ENCODE data around the gene NLGN2. TPM values are rescaled to one million over a fixed set of nuclear protein-coding genes. Genes with fewer than 3 reads are reported as not detected.
A peak's percentile ranks its signal among the peaks of the same experiment; 100 is the strongest.

The NLGN2 gene
- total RNA-seq, 2 experiments from 2014 or later = 0.06 to 1.2 TPM

- CTCF ChIA-PET (ENCODE audit: unreplicated experiment) = interaction anchor here (0.9 kb wide), 1 partner anchor 11 kb away, joined by 3 read pairs; the partner anchor contains the start of gene TMEM256
- POLR2A ChIA-PET = no interaction called here
- intact Hi-C loops (cut with micrococcal nuclease; ENCODE audit: unreplicated experiment) = no loop called here
- Histone ChIP-seq H3K9me3 (ENCODE audit: low read length) (no peaks in the 10 kb centered on the region), H3K4me2 (ENCODE audit: low read length) (no peak overlapping the region), H4K20me1 (ENCODE audit: insufficient read depth, low read length) (no peaks in the 10 kb centered on the region), H3K27ac (ENCODE audit: low read depth, low read length, poor library complexity, severe bottlenecking) (no peak overlapping the region), H3K36me3 (ENCODE audit: insufficient read depth, low read length) (no peaks in the 10 kb centered on the region), H3K9me2 (ENCODE audit: insufficient read depth, low read length) (no peaks in the 10 kb centered on the region), H3K79me2 (ENCODE audit: insufficient read depth, low read depth, low read length) (no peaks in the 10 kb centered on the region), H3K4me3 (ENCODE audit: low read depth, low read length, poor library complexity, severe bottlenecking) (no peak overlapping the region), H2AFZ (ENCODE audit: low read length) (no peak overlapping the region), H3K4me1 (ENCODE audit: insufficient read depth, low read length, poor library complexity, severe bottlenecking) (no peaks in the 10 kb centered on the region)
- TF ChIP-seq EZH2phosphoT487 (IDR thresholded peaks at IDR 0.05; ENCODE audit: borderline replicate concordance, low read depth, low read length) = no peak
- no peak for TF ChIP-seq CTCF (conservative IDR thresholded peaks at IDR 0.05; ENCODE audit: low read length)
- no peak for DNase-seq (ENCODE audit: low spot score)
- no TSS peak for BruUV-seq (replicated peaks)
Measured at GRCh38 chr17:7414837-7415236, 7.2 kb downstream of the NLGN2 start.

- no peaks in the 10 kb centered on the region for H3K4me1 ChIP-seq (ENCODE audit: insufficient read depth, low read length, poor library complexity, severe bottlenecking)
- POLR2A ChIA-PET = interaction anchor here (0.6 kb wide), 2 partner anchors 61 to 112 kb away, joined by 3 to 6 read pairs; partner anchors contain the start of gene TMEM95
- H3K79me2 ChIP-seq (ENCODE audit: insufficient read depth, low read depth, low read length) = no peaks in the 10 kb centered on the region
- no TSS peak for BruUV-seq (replicated peaks)
- no peak overlapping the region for H3K4me3 ChIP-seq (ENCODE audit: low read depth, low read length, poor library complexity, severe bottlenecking)
- intact Hi-C loops (cut with micrococcal nuclease; ENCODE audit: unreplicated experiment) = no loop called here
- no peak for DNase-seq (ENCODE audit: low spot score)
- no peaks in the 10 kb centered on the region for H3K9me3 ChIP-seq (ENCODE audit: low read length)
- CTCF ChIA-PET (ENCODE audit: unreplicated experiment) = no interaction called here
- TF ChIP-seq EZH2phosphoT487 (IDR thresholded peaks at IDR 0.05; ENCODE audit: borderline replicate concordance, low read depth, low read length) = no peak
- no peak for TF ChIP-seq CTCF (conservative IDR thresholded peaks at IDR 0.05; ENCODE audit: low read length)
- H2AFZ ChIP-seq (ENCODE audit: low read length) = no peak overlapping the region
- no peaks in the 10 kb centered on the region for H3K36me3 ChIP-seq (ENCODE audit: insufficient read depth, low read length)
- H3K4me2 ChIP-seq (ENCODE audit: low read length) = no peak overlapping the region
- no peaks in the 10 kb centered on the region for H4K20me1 ChIP-seq (ENCODE audit: insufficient read depth, low read length)
- no peak overlapping the region for H3K27ac ChIP-seq (ENCODE audit: low read depth, low read length, poor library complexity, severe bottlenecking)
- no peaks in the 10 kb centered on the region for H3K9me2 ChIP-seq (ENCODE audit: insufficient read depth, low read length)
Measured at GRCh38 chr17:7415784-7416183, 8.1 kb downstream of the NLGN2 start.

GRCh38 chr17:7416323-7416722 lies 8.7 kb downstream of the NLGN2 start:
- Histone ChIP-seq H2AFZ (ENCODE audit: low read length) (no peak overlapping the region), H3K9me3 (ENCODE audit: low read length) (no peaks in the 10 kb centered on the region), H3K27ac (ENCODE audit: low read depth, low read length, poor library complexity, severe bottlenecking) (no peak overlapping the region), H3K4me1 (ENCODE audit: insufficient read depth, low read length, poor library complexity, severe bottlenecking) (no peaks in the 10 kb centered on the region), H3K79me2 (ENCODE audit: insufficient read depth, low read depth, low read length) (no peaks in the 10 kb centered on the region), H3K9me2 (ENCODE audit: insufficient read depth, low read length) (no peaks in the 10 kb centered on the region), H3K4me2 (ENCODE audit: low read length) (no peak overlapping the region), H3K4me3 (ENCODE audit: low read depth, low read length, poor library complexity, severe bottlenecking) (no peak overlapping the region), H4K20me1 (ENCODE audit: insufficient read depth, low read length) (no peaks in the 10 kb centered on the region), H3K36me3 (ENCODE audit: insufficient read depth, low read length) (no peaks in the 10 kb centered on the region)
- DNase-seq (ENCODE audit: low spot score) = no peak
- POLR2A ChIA-PET = interaction anchor here (0.6 kb wide), 2 partner anchors 61 to 113 kb away, joined by 3 to 6 read pairs; partner anchors contain the start of gene TMEM95
- CTCF ChIA-PET (ENCODE audit: unreplicated experiment) = no interaction called here
- intact Hi-C loops (cut with micrococcal nuclease; ENCODE audit: unreplicated experiment) = no loop called here
- BruUV-seq (replicated peaks) = no TSS peak
- TF ChIP-seq CTCF (conservative IDR thresholded peaks at IDR 0.05; ENCODE audit: low read length) (peak; percentile 36), EZH2phosphoT487 (IDR thresholded peaks at IDR 0.05; ENCODE audit: borderline replicate concordance, low read depth, low read length) (no peak)

Data from OCI-LY7 (cell line).